ENCODE results near the gene CMTM8. TPM values are rescaled to one million over a fixed set of nuclear protein-coding genes. Genes with fewer than 3 reads are reported as not detected.

The CMTM8 gene
- total RNA-seq (2021): 9.0 to 11.2 TPM (median 9.1 TPM) in 3 replicates
- Bru-seq, nascent RNA: percentile 65 among the genes with signal in this experiment
- long read RNA-seq, experiment 1, transcript CMTM8-201 (4 exons, 1,174 nt): major isoform, 8 of 12 reads
- long read RNA-seq, experiment 1, partial matches to known transcripts: 0 of 12 reads
- long read RNA-seq, experiment 1, other reads (novel, unspliced or antisense): 4 of 12 reads
- long read RNA-seq, experiment 2, transcript CMTM8-201 (4 exons, 1,174 nt): major isoform, 20 of 23 reads
- long read RNA-seq, experiment 2, partial matches to known transcripts: 0 of 23 reads
- long read RNA-seq, experiment 2, other reads (novel, unspliced or antisense): 3 of 23 reads
- long read RNA-seq, experiment 3: 0 reads

GRCh38 chr3:32238453-32239306, at the start of gene CMTM8:
TSS of gene CMTM8 (plus strand) at chr3:32238680. CDS start at chr3:32238973, 293 bp downstream.
- ATAC-seq: peak; percentile 82
- H3K36me3 Mint-ChIP-seq: peaks cover 21% of the 10 kb centered on the region
- CTCF ChIA-PET: interaction anchor here (0.5 to 3.1 kb wide), 17 partner anchors 9 to 419 kb away, joined by 3 to 11 read pairs (median 4); partner anchors contain the start of gene CMTM7
- H3K4me3 Mint-ChIP-seq: peak within 1 kb of the TSS; percentile 80
- peaks cover 22% of the 10 kb centered on the region for H3K4me1 Mint-ChIP-seq
- POLR2A ChIA-PET: interaction anchor here (0.6 kb wide), 1 partner anchor 22 kb away, joined by 6 read pairs; no protein-coding TSS in a partner anchor
- TF ChIP-seq FOXP4 (CRISPR knock-in tag; IDR thresholded peaks at IDR 0.05) (0 out of 2 replicates have a peak, but pooled peaks have one; percentile 26), IRF1 (CRISPR knock-in tag; IDR thresholded peaks at IDR 0.05) (peak; percentile 32; the same call in 1 of the 2 replicates), ARID4B (CRISPR knock-in tag; IDR thresholded peaks at IDR 0.05; ENCODE audit: borderline replicate concordance) (0 out of 2 replicates have a peak, but pooled peaks have one; percentile 38), ZNF423 (CRISPR knock-in tag; IDR thresholded peaks at IDR 0.05) (peak; percentile 47; the same call in 1 of the 2 replicates), MYBL2 (CRISPR knock-in tag; IDR thresholded peaks at IDR 0.05) (0 out of 2 replicates have a peak, but pooled peaks have one; percentile 63), KAT7 (CRISPR knock-in tag; IDR thresholded peaks at IDR 0.05; ENCODE audit: borderline replicate concordance) (0 out of 2 replicates have a peak, but pooled peaks have one; percentile 29), PRDM15 (CRISPR knock-in tag; IDR thresholded peaks at IDR 0.05) (peak; percentile 9; the same call in 1 of the 2 replicates), FOXP1 (CRISPR knock-in tag; IDR thresholded peaks at IDR 0.05; ENCODE audit: borderline replicate concordance) (peak; percentile 48; the same call in 1 of the 2 replicates), GABPB1 (CRISPR knock-in tag; IDR thresholded peaks at IDR 0.05) (0 out of 2 replicates have a peak, but pooled peaks have one; percentile 2), NR2C2 (CRISPR knock-in tag; IDR thresholded peaks at IDR 0.05) (no peak), MAX (CRISPR knock-in tag; IDR thresholded peaks at IDR 0.05) (peak; percentile 79), JAZF1 (CRISPR knock-in tag; IDR thresholded peaks at IDR 0.05) (no peak), SP1 (CRISPR knock-in tag; conservative IDR thresholded peaks at IDR 0.05) (0 out of 2 replicates have a peak, but pooled peaks have one; percentile 47), RELA (CRISPR knock-in tag; IDR thresholded peaks at IDR 0.05; ENCODE audit: borderline replicate concordance) (no peak)
- peaks cover 16% of the 10 kb centered on the region for H3K9me3 Mint-ChIP-seq
- no peak within 1 kb of the TSS for H3K27ac Mint-ChIP-seq
- H3K27me3 Mint-ChIP-seq (ENCODE audit: low read depth): peaks cover 50% of the 10 kb centered on the region
- DNase-seq (ENCODE audit: low spot score): peak; percentile 63
